ENCODE results near the gene LINC00305.

- no peak for TF ChIP-seq CTCF (IDR thresholded peaks at IDR 0.05)
- TF ChIP-seq POLR2A (IDR thresholded peaks at IDR 0.05) = no peak
These were observed at the start of gene LINC00305 for GRCh38 chr18:64148988-64149387.

Data from heart left ventricle (tissue), 13 donors.